H9 (cell line): ENCODE measurements around the gene CYB5R2. TPM values are rescaled to one million over a fixed set of nuclear protein-coding genes. Genes with fewer than 3 reads are reported as not detected.

ENCODE experiments used
- DNase-seq: peaks from one replicate; pipeline ENCODE4 v3.0.0-alpha.2; 2017
- H2AFZ ChIP-seq: one replicate; pipeline ENCODE4 v1.6.1; 2013; ENCODE audit warnings: mild to moderate bottlenecking, low read length, control low read depth, moderate library complexity
- H2AK5ac ChIP-seq: 2 replicates; pipeline ENCODE4 v1.6.1; 2013; ENCODE audit warnings: low read length, control low read depth, mixed read lengths; ENCODE audit not compliant: insufficient read length
- H2BK120ac ChIP-seq: one replicate; pipeline ENCODE4 v1.6.1; 2013; ENCODE audit warnings: low read depth, mild to moderate bottlenecking, low read length, control low read depth, inconsistent platforms; ENCODE audit not compliant: poor library complexity, severe bottlenecking
- H2BK12ac ChIP-seq: 2 replicates; pipeline ENCODE4 v1.6.1; 2013; ENCODE audit warnings: low read length, control low read depth, mixed read lengths, low read depth; ENCODE audit not compliant: insufficient read length
- H2BK15ac ChIP-seq: 2 replicates; pipeline ENCODE4 v1.6.1; 2013; ENCODE audit warnings: low read depth, low read length, control low read depth
- H2BK20ac ChIP-seq: one replicate; pipeline ENCODE4 v1.6.1; 2013; ENCODE audit warnings: low read depth, mild to moderate bottlenecking, low read length, control low read depth, inconsistent platforms; ENCODE audit not compliant: poor library complexity, severe bottlenecking
- H2BK5ac ChIP-seq: 2 replicates; pipeline ENCODE4 v1.6.1; 2013; ENCODE audit warnings: low read length, control low read depth, mixed read lengths; ENCODE audit not compliant: insufficient read length
- H3K14ac ChIP-seq: 2 replicates; pipeline ENCODE4 v1.6.1; 2013; ENCODE audit warnings: low read length, control low read depth; ENCODE audit not compliant: insufficient read depth
- H3K18ac ChIP-seq: 2 replicates; pipeline ENCODE4 v1.6.1; 2013; ENCODE audit warnings: low read depth, mild to moderate bottlenecking, mixed read lengths, low read length, control low read depth; ENCODE audit not compliant: insufficient read length
- H3K23ac ChIP-seq: 2 replicates; pipeline ENCODE4 v1.6.1; 2013; ENCODE audit warnings: low read length, control low read depth, mixed read lengths, low read depth; ENCODE audit not compliant: insufficient read length
- H3K23me2 ChIP-seq: 2 replicates; pipeline ENCODE4 v1.6.1; 2013; ENCODE audit warnings: low read depth, mild to moderate bottlenecking, mixed read lengths, low read length, control low read depth; ENCODE audit not compliant: insufficient read length, poor library complexity, severe bottlenecking
- H3K27ac ChIP-seq: 2 replicates; pipeline ENCODE4 v1.5.1; 2013; ENCODE audit warnings: low read length, control low read depth, mixed read lengths, low read depth; ENCODE audit not compliant: insufficient read length
- H3K27me3 ChIP-seq: 2 replicates; pipeline ENCODE4 v1.6.1; 2013; ENCODE audit warnings: low read length, control low read depth, inconsistent platforms; ENCODE audit not compliant: insufficient read depth
- H3K4ac ChIP-seq: 2 replicates; pipeline ENCODE4 v1.6.1; 2013; ENCODE audit warnings: low read depth, mild to moderate bottlenecking, control low read depth, inconsistent platforms, low read length, moderate library complexity
- H3K4me1 ChIP-seq: 2 replicates; pipeline ENCODE4 v1.6.1; 2013; ENCODE audit warnings: low read length, control low read depth, inconsistent platforms; ENCODE audit not compliant: insufficient read depth
- H3K4me2 ChIP-seq: 2 replicates; pipeline ENCODE4 v1.6.1; 2013; ENCODE audit warnings: low read length, control low read depth, mixed read lengths; ENCODE audit not compliant: insufficient read length, insufficient read depth
- H3K56ac ChIP-seq: 2 replicates; pipeline ENCODE4 v1.6.1; 2013; ENCODE audit warnings: low read depth, mild to moderate bottlenecking, mixed read lengths, low read length, control low read depth; ENCODE audit not compliant: insufficient read length
- H3K79me1 ChIP-seq: 2 replicates; pipeline ENCODE4 v1.6.1; 2013; ENCODE audit warnings: low read depth, mild to moderate bottlenecking, moderate library complexity, low read length, control low read depth, inconsistent platforms; ENCODE audit not compliant: insufficient read depth, poor library complexity, severe bottlenecking
- H3K79me2 ChIP-seq: 2 replicates; pipeline ENCODE4 v1.6.1; 2013; ENCODE audit warnings: low read length, control low read depth, inconsistent platforms; ENCODE audit not compliant: insufficient read depth
- H3K9ac ChIP-seq: 2 replicates; pipeline ENCODE4 v1.6.1; 2013; ENCODE audit warnings: low read length, control low read depth, mixed read lengths; ENCODE audit not compliant: insufficient read length; ENCODE audit errors: extremely low read depth
- H3K9me3 ChIP-seq: one replicate; pipeline ENCODE4 v1.6.1; 2013; ENCODE audit warnings: low read depth, low read length, inconsistent platforms; ENCODE audit not compliant: control insufficient read depth
- H3T11ph ChIP-seq: one replicate; pipeline ENCODE4 v1.6.1; 2013; ENCODE audit warnings: mild to moderate bottlenecking, low read length, control low read depth, inconsistent platforms
- H4K20me1 ChIP-seq: one replicate; pipeline ENCODE4 v1.6.1; 2013; ENCODE audit not compliant: control insufficient read depth, insufficient read length, insufficient read depth
- H4K5ac ChIP-seq: 2 replicates; pipeline ENCODE4 v1.6.1; 2013; ENCODE audit warnings: low read depth, mild to moderate bottlenecking, mixed read lengths, low read length, control low read depth; ENCODE audit not compliant: insufficient read length
- H4K8ac ChIP-seq: replicated peaks from 2 replicates; pipeline ENCODE4 v1.6.1; 2013; ENCODE audit warnings: low read length, control low read depth, mixed read lengths, low read depth; ENCODE audit not compliant: insufficient read length
- H4K91ac ChIP-seq: 2 replicates; pipeline ENCODE4 v1.6.1; 2013; ENCODE audit warnings: low read depth, mild to moderate bottlenecking, moderate library complexity, mixed read lengths, low read length, control low read depth; ENCODE audit not compliant: insufficient read length
- H3K27ac Mint-ChIP-seq, 3 experiments: 2 replicates in 2 of 3; 3 replicates in 1 of 3; pipeline ENCODE4 v1.8.0; 2020 to 2021; ENCODE audit warnings: mixed read lengths in 3 of 3, mild to moderate bottlenecking in 1 of 3, moderate library complexity in 1 of 3
- H3K27me3 Mint-ChIP-seq: 2 replicates; pipeline ENCODE4 v1.8.0; 2021; ENCODE audit warnings: low read depth, mild to moderate bottlenecking, moderate library complexity, mixed read lengths
- H3K36me3 Mint-ChIP-seq, 3 experiments: 2 replicates in 2 of 3; 3 replicates in 1 of 3; pipeline ENCODE4 v1.8.0; 2020 to 2021; ENCODE audit warnings: low read depth in 3 of 3, mixed read lengths in 3 of 3; ENCODE audit not compliant: insufficient read depth in 1 of 3
- H3K4me1 Mint-ChIP-seq, 2 experiments: 2 replicates each; pipeline ENCODE4 v1.8.0; 2020; ENCODE audit warnings: mixed read lengths in 2 of 2
- H3K4me3 Mint-ChIP-seq, 2 experiments: 2 replicates in 1 of 2; 3 replicates in 1 of 2; pipeline ENCODE4 v1.8.0; 2020 to 2021; ENCODE audit warnings: mild to moderate bottlenecking in 2 of 2, mixed read lengths in 2 of 2, moderate library complexity in 1 of 2
- H3K9me3 Mint-ChIP-seq, 2 experiments: 2 replicates in 1 of 2; 3 replicates in 1 of 2; pipeline ENCODE4 v1.8.0; 2020; ENCODE audit warnings: mild to moderate bottlenecking in 2 of 2, mixed read lengths in 2 of 2, moderate library complexity in 1 of 2
- CTCF ChIP-seq: fragments of 200-600 bp; sonication (generic); conservative IDR thresholded peaks from 3 replicates; pipeline ENCODE4 v1.8.0; 2021; ENCODE audit warnings: antibody characterized with exemption, mild to moderate bottlenecking
- WGBS: extraction: QIAGEN DNeasy Blood & Tissue Kit; methylation state at CpG from one replicate; pipeline ENCODE4 v1.1.7; 2013; ENCODE audit warnings: missing lambda C conversion rate, low lambda C conversion rate, mixed read lengths; ENCODE audit not compliant: insufficient read length; ENCODE audit errors: extremely low coverage; 5-methylcytosine and 5-hydroxymethylcytosine counted together
- total RNA-seq: library from RNA; stranded (reverse); gene quantifications from 2 replicates; pipeline ENCODE4 v1.2.1, GENCODE V29; 2021

The CYB5R2 gene
- total RNA-seq, 1 experiment from 2014 or later = 44.5 TPM

- no peak for TF ChIP-seq CTCF
- no peaks in the 10 kb centered on the region for H4K20me1 ChIP-seq
- no peak overlapping the region for H3K27ac Mint-ChIP-seq
- no peaks in the 10 kb centered on the region for H3K79me1 ChIP-seq
- H3K4me3 Mint-ChIP-seq = no peak overlapping the region
- no peak overlapping the region for H3K4me2 ChIP-seq
- H4K5ac ChIP-seq = no peak overlapping the region
- H4K8ac ChIP-seq = no peak overlapping the region
- H3K27ac ChIP-seq = no peak overlapping the region
- H3K9me3 ChIP-seq = no peaks in the 10 kb centered on the region
- no peak overlapping the region for H3K56ac ChIP-seq
- no peak overlapping the region for H3K14ac ChIP-seq
- H2BK20ac ChIP-seq = no peak overlapping the region
- H3K9me3 Mint-ChIP-seq = no peaks in the 10 kb centered on the region; a peak in 1 of 5 replicates
- no peak overlapping the region for H2AK5ac ChIP-seq
- H3K36me3 Mint-ChIP-seq = no peaks in the 10 kb centered on the region
- H3K23me2 ChIP-seq = no peaks in the 10 kb centered on the region
- H2BK5ac ChIP-seq = no peak overlapping the region
- no peak overlapping the region for H3K18ac ChIP-seq
- H3K4ac ChIP-seq = no peak overlapping the region
- peaks cover 6% of the 10 kb centered on the region for H3K27me3 Mint-ChIP-seq
- DNase-seq = no peak
- no peaks in the 10 kb centered on the region for H3K27me3 ChIP-seq
- no CpG with 5 or more reads among the region's 3 CpGs for WGBS
- no peak overlapping the region for H3K23ac ChIP-seq
- H2BK120ac ChIP-seq = no peak overlapping the region
- H3T11ph ChIP-seq = no peak overlapping the region
- H3K9ac ChIP-seq = no peak overlapping the region
- no peak overlapping the region for H2BK15ac ChIP-seq
- H3K79me2 ChIP-seq = no peaks in the 10 kb centered on the region
- no peak overlapping the region for H4K91ac ChIP-seq
- no peaks in the 10 kb centered on the region for H3K4me1 ChIP-seq
- H3K4me1 Mint-ChIP-seq = no peaks in the 10 kb centered on the region
- H2BK12ac ChIP-seq = no peak overlapping the region
- no peak overlapping the region for H2AFZ ChIP-seq
Observed at GRCh38 chr11:7714786-7715185, 41.5 kb upstream of the CYB5R2 start.
